Stimulated activated CD4-positive, alpha-beta T cell treated with anti-CD3 and anti-CD28 coated beads, Interleukin-1b, Interleukin-23, amount 100 ng/mL, for 24 hours (primary cell): Measurements from ENCODE around the gene RMP24.
"Not testable (repeated sequence)": the region's sequence is repeated elsewhere in the genome, so short reads cannot be mapped to it uniquely, and the experiment has no call there.

ENCODE experiments used
- DNase-seq, 4 experiments: peaks; one replicate each; pipeline ENCODE4 v3.0.0-alpha.2; 2020; ENCODE audit warnings: low read depth in 4 of 4, low spot score in 1 of 4

RMP24 gene

DNA sequence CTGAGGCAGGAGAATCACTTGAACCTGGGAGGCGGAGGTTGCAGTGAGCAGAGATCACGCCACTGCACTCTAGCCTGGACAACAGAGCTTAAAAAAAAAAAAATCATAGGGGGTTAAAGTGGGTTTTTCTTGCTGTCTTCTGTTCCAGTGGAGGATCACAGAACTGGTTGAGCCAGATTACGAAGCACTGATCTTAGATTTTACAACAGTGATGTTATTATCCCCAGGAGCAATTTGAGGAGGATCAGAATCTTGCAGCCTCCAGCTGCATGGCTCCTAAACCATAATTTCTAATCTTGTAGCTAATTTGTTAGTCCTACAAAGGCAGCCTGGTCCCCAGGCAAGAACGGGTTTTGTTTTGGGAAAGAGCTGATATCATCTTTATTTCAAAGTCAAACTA, 4.6 kb upstream of the RMP24 start:
- not testable (repeated sequence) for DNase-seq

DNA sequence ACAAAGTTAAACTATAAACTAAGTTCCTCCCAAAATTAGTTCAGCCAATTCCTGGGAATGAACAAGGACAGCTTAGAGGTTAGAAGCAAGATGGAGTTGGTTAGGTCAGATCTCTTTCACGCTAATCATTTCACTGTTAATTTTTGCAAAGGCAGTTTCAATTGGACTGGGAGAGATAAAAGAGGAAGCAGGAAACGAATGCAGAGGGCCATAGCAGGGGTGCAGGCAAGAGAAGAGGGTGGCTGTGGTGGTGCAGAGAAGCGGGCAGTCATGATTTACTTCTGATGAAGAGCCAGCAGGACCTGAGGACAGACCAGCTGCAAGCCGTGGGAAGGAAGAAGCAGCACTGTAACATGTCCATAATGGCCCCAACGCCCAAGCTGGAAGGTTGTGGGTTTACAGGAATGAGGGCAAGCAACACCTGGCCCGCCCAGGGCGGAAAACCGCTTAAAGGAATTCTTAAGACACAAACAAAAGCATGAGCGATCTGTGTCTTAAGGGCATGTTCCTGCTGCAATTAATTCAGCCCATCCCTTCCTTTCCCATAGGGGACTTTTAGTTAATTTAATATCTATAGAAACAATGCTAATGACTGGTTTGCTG, 4.1 kb upstream of the RMP24 start:
- no peak for DNase-seq

DNA sequence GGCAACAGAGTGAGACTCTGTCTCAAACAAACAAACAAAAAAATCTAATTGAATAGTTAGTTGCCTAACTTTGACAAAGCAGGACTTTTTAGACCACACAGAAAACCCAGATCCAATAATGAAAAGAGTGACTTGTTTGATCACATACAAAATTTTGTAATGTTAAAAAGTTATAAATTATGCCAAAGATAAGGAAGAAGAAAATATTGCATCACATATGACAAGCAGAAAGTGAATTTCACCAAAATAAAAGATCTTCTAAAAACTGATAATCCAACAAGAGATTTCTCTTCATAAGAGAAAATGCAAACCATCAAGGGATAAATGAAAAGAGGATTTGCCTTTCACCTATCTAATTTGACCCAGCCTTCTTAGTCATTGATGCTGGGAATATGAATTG, 2.8 kb upstream of the RMP24 start:
- no peak for DNase-seq

DNA sequence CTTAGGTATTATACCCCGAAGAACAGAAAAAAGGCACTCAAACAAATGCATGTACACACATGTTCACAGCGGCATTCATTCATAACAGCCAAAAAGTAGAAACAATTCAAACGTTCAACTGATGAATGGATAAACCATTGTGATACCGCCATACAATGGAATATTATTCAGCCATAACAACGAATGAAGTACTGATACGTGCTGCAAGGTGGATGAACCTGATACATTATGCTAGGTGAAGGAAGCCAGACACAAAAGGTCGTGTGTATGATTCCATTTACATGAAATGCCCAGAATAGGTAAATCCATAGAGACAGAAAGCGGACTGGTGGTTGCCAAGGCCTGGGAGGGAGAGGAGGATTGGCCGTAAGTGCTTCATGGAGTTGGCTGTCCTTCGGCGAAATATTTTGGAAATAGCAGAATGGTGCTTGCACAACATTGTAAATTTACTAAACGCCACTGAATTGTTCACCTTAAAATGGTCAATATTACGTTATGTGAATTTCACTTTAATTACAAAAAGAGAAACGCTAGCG, 750 bp upstream of the RMP24 start:
- no peak for DNase-seq

DNA sequence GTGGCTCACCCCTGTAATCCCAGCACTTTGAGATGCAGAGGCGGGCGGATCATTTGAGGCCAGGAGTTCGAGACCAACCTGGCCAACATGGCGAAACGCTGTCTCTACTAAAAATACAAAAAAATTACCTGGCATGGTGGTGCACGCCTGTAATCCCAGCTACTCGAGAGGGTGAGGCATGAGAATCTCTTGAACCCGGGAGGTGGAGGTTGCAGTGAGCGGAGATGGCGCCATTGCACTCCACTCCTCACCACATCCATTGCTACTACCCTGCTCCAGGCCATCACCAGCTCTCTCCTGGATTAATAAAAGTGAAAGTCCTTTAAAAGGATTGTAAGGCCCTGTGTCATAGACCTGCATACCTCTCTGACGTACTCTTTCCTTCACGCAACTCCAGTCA, 1.2 kb downstream of the RMP24 start:
- no peak for DNase-seq

DNA sequence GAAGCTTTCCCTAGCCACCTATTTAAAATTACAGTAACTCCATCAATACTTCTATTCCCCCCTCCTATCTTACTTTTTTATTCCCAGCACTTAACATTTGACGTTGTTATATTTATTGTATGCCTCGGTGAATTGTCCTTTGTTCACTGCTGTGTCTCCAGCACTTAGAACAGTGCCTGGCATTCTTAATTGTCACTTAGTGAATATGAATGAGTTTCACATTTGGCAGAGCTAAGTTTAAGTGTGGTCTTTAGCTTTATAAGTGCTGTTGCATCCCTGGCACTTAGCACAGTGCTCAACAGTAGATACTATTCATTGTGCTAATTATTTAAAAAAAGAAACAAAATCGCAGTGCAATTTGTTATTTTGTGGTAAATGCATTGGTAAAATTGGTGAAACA, 1.7 kb downstream of the RMP24 start:
- no peak for DNase-seq

DNA sequence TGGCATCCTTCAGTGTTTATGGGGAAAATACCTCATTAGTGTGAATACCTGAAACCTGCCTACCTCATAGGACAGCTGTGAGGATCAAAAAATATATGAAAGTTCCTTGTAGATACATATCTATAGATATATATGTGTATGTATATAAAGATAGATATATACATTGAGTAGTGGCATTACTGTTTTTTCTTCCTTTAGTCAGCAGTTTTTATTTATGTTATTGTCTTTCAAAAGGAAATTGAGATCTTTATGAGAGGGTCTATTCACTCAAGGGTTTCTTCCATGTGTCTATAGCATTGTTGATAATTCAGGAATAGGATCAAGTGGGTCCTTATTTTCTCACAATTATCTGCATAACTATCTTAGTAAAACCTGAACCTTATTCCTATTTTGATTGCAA, 6.6 kb downstream of the RMP24 start:
- no peak for DNase-seq

DNA sequence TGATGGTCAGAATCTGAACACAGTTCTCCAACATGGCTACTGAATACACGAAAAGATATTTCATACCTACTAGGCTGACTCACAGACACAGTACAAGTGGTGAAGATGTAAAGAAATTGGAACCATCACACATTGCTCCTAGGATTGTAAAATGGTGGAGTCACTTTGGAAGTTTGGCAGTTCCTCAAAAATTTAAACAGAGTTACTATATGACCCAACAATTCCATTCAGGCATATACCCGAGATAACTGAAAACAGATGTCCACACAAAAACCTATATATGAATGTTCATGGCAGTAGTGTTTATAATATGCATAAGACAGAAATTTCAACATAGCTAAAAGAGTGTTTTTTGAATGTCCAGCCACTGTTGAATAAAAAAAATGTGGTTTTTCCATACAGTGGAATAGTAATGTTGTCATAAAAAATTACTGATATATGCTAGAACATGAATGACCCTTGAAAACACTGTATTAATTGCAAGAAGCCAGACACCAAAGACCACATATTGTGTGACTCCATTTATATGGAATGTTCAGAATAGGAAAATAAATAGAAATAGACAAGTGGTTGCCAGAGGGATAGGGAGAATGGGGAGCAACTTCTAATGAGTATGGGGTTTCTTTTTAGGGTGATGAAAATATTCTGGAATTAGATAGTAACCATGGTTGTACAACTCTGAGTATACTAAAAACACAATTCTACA, 10.1 kb downstream of the RMP24 start:
- DNase-seq: no peak

DNA sequence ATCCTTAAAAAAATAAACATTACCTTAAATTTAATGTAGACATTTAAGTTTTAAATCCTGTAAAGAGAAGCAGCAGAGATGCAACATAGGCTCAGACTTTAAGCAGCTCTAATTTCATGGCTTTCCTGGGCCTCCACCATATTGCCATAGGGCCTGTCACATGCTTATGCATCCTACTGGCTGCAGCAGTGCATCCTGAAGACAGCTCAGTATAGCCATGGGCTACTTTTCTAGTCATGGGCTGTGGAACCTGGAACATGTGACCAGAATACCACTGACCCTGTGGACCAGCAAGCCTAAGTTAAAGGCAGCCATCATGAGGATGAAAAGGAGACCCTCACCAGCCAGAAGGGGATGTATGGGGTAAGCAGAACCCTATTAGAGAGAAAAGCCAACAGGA, 10.7 kb downstream of the RMP24 start:
- no peak for DNase-seq

DNA sequence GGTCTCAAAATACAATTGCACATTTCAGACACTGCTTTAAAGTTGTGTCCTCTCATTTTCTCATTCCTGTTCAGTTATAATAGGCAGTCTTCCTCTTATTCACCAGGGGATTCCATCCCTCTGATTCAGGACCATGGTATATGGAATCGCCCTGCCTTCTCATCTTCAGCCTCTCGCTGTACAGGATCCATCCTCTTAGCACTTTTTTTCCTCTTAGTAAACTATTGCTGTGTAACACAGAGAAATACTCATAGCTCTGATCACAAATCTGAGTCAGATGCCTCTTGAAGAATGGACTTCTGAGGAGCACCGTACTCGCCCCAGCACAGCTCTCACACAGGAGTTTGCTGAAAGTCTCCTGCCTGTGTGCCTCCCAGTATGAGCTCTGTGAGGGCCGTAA, 11.3 kb downstream of the RMP24 start:
- DNase-seq: no peak

DNA sequence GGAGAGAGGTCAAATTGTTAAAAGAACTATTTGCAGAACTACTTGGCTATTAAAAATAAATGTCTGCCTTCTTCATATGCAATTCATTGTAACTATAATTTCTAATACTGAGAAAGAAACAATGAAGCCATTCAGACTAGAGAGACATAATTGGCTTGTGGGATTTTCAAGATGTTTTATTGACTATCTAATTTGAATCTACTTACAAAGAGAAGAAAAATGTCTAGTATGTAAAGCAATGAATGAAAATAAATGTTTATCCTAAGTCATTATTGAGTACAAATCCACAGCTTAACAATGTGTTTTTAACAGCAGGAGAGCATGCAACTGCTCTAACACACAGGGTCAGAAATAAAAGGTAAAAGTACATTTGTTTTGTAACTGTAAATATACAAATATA, 19.2 kb downstream of the RMP24 start:
- DNase-seq: no peak

DNA sequence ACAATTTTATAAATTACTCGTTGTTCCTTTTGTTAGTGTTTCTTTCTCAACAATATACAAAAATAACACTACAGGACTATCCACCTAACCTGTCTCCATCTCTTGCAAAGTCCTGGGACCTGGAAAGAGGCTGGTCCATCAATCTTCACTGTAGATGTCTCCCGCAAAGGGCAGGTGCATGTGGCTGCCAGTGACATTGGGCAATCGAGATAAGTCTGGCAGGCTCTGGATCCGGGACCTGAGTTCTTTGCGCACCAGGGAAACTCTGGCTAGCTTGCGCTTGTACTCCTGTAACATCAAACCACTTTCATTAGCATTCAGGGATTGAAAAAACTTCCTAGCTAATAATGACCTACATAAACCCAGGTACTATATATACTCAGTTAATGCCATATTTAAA, 20.5 kb downstream of the RMP24 start:
- no peak for DNase-seq

DNA sequence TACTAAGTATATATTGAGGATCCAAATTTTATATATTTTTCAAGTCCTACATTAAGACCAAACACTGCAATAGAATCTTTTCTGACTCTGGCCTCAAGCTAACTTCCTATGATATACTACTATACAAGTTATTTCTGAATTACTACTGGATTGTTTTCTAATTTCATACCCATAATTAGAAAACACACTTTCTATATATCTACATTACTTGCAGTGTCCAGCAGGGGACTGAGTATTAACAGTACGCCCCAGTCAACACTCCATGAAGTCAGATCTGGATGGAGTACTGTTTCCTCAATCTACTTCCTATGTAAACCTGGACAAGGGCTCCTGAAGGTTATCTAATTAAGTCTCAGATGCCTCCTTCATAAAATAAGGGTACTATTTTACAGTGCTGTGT, 26.5 kb downstream of the RMP24 start:
- DNase-seq: no peak

DNA sequence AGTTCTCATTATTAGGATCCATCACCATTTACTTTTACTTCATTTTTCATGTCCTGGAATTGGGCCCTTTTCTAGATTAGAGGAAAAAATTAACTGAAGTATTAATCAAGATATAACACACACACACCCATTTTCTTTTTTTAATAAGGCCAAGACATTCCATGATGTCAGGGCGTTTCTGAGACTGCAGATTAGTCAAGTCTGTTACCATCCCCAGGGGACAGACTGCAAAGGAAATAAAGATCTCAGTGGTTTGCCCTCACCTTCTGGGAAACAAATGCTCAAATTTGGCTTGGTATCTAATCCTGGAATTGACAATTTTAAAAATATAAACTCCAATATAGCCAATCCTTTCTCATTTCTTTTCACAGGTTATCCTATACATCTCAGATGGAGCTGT, 27.4 kb downstream of the RMP24 start:
- DNase-seq: no peak

DNA sequence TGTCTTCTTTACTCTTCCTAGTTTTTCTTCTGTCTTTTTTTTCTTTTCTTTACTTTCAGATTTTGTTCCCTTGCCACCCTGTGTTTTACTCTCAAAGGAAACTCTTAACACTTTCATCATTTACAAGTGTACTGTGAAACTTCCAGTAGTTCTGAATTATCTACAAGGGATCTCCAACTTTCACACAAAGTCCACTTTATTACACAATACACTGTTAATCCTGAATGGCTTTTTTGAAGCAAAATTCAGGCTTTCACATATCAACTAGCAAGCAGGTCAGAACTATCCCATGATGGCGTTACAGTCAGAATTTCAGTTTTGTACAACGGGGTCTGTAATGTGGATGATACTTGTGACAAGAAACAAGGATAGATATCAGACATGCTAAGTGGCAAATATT, 34.5 kb downstream of the RMP24 start:
- DNase-seq: no peak

DNA sequence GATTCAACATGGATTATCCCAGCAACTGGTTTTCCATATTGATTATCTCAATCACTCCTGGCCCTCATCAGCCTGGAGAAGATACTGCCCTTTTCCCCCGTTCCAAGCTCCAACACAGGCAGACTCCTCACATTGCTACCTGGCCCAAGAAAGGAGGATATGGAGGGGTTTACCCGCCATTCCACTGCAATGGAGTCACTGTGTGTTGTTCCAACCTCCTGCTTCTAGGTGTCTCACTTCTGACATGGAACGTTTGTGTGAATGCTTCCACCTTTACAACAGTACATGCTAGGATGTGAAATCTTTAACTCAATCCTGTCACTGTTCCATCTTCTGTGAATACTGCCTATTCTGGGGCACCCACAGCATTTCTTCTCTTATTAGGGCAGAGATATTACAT, 36.7 kb downstream of the RMP24 start:
- DNase-seq: no peak

DNA sequence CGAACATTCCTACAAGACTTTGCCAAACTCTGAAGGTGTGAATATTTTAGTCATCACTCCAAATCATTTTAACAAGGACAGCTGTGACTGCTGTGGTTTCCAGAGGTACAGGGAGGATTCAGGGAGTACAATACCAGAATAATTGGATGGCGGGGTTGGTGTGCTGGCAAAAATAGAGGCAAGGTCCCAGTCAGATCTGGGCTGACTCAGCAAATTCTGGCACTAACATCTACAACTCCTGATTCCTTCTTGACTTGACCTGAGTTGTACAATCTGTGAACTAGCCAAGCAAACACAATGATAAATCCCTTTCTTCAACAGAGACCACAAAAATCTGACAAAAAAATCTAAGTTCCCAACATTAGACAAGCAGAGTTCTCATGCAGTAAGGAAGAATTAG, 40.4 kb downstream of the RMP24 start:
- no peak for DNase-seq

DNA sequence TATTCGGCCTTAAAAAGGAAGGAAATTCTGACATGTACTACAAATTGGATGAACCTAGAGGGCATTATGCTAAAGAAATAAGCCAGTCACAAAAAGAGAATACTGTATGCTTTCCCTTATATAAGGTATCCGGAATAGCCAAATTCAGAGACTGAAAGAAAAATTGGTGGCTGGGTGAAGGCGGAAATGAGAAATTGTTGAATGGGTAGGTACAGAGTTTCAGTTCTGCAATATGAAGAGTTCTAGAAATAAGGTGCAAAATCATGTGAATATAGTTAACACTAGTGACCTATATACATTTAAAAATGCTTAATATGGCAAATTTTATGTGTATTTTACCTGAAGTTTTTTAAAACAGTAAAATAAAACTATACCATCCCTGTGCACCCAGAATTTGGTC, 43.1 kb downstream of the RMP24 start:
- DNase-seq: no peak

DNA sequence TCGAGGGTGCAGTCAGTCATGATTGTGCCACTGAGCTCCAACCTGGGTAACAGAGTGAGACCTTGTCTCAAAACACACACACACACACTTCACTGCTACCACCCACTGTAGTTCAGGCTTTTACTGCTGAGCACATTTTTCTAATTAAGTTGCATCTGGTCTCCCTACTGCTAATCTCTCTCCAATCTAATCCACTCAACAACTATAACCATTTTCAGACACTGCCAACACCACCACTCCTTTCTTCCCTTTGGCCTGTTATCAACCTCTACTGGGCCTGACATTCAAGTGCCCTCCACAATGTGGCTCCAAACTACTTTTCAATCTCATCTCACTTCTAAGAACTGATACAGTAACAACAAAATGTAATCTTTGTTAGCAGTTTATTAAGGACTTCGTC, 44.8 kb downstream of the RMP24 start:
- no peak for DNase-seq

DNA sequence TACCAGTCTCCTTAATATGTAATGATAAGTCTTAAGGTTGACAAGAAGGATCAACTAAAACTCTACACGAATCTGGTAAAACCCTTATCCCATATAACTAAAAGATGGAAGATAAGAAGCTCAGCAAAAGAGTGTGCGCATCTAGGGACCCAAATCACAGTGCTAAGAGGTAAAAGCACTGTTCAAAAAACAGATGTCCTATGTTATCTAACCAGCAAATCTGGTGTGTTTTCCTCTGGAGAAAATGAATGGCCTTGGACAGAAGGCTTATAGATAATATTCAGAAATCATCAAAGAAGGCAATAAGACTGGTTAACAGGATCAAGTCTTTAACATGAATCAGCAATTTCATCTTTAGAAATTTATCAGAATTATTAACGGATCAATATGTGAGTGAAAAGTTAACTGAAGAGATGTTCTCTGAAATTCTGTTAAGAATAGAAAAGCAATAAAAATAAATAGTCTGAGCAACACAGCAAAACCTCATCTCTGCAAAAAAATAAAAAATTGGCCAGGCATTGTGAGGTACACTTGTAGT, 47.8 kb downstream of the RMP24 start:
- no peak for DNase-seq

DNA sequence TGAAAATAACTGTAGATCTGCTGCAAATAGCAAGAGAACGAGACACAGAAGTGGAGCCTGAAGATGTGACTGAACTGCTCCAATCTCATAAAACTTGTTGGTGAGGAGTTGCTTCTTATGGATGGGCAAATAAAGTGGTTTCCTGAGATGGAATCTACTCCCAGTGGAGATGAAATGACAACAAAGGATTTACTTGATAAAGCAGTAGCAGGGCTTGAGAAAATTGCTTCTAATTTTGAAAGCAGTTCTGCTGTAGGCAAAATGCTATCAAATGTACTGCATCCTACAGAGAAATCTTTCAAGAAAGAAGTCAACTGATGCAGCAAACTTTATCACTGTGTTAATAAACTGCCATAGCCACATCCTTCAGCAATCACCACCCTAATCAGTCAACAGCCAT, 50.9 kb downstream of the RMP24 start:
- DNase-seq: no peak

DNA sequence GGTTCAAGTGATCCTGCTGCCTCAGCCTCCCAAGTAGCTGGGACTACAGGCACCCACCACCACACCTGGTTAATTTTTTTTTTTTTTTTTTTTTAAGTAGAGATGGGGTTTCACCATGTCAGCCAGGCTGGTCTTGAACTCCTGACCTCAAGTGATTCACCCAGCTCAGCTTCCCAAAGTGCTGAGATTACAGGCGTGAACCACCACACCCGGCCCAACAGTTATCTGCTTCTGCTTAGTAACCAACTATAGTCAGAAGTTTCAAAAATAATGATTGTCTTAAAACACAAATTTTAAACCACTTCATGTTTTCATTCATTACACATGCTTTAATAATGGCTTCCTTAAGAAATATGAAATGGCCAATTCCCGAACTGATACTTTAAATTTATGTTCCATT, 51.8 kb downstream of the RMP24 start:
- not testable (repeated sequence) for DNase-seq

DNA sequence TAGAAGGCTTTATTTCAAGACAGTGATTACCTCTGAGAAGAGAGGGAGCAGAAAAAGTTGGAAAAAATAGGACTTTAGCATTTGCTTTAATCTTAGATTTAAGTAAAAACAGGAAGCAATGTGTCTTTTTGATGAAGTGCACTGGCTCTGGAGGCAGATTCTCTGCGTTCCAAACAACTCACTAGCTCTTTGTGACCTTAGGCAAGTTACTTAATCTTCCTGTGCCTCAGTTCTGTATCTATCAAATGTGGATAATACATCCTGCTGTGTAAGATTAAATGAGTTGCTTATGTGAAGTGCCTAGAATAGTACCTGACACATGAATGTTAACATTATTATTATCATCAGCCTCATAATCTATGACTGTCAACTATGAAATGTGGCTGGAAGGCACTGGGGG, 52.5 kb downstream of the RMP24 start:
- DNase-seq: no peak
